ENCODE data around the gene CA5A.
A peak's percentile ranks its signal among the peaks of the same experiment; 100 is the strongest.
"Not testable (repeated sequence)": the region's sequence is repeated elsewhere in the genome, so short reads cannot be mapped to it uniquely, and the experiment has no call there.

Gene CA5A

GRCh38 chr16:87936375-87937230, at the start of gene CA5A:
CA5A (minus strand) TSS chr16:87936529; CDS start chr16:87936450, 79 bp downstream.
- TF ChIP-seq, protein P1, sequence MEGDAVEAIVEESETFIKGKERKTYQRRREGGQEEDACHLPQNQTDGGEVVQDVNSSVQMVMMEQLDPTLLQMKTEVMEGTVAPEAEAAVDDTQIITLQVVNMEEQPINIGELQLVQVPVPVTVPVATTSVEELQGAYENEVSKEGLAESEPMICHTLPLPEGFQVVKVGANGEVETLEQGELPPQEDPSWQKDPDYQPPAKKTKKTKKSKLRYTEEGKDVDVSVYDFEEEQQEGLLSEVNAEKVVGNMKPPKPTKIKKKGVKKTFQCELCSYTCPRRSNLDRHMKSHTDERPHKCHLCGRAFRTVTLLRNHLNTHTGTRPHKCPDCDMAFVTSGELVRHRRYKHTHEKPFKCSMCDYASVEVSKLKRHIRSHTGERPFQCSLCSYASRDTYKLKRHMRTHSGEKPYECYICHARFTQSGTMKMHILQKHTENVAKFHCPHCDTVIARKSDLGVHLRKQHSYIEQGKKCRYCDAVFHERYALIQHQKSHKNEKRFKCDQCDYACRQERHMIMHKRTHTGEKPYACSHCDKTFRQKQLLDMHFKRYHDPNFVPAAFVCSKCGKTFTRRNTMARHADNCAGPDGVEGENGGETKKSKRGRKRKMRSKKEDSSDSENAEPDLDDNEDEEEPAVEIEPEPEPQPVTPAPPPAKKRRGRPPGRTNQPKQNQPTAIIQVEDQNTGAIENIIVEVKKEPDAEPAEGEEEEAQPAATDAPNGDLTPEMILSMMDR (IDR thresholded peaks at IDR 0.05; ENCODE audit: insufficient read depth, low read depth, low read length, missing control alignments), result no peak
- DNase-seq (ENCODE audit: low read depth), result no peak
- H3K4me3 ChIP-seq (ENCODE audit: low read length), result no peak within 1 kb of the TSS

DNA sequence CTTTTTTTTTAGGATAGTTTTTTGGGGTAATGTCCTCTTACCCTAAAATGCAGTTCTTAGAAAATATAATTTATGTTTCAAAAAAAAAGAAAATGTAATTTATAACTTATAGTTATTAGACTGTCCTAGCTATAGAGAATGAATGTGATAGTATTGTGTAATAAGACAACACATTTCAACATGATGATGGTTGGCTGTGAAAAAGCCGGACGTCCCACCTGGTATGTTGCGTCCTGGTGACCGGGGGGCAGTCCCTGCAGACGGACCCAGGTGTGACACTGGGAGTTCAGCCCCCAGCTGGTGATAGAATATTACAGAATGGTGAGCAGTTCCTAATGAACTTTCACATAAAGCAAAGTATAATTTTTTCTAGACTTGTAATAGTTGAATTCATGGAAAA, 49.2 kb upstream of the CA5A start:
- not testable (repeated sequence) for H3K4me3 ChIP-seq (ENCODE audit: low read length); DNase-seq (ENCODE audit: low read depth)

DNA sequence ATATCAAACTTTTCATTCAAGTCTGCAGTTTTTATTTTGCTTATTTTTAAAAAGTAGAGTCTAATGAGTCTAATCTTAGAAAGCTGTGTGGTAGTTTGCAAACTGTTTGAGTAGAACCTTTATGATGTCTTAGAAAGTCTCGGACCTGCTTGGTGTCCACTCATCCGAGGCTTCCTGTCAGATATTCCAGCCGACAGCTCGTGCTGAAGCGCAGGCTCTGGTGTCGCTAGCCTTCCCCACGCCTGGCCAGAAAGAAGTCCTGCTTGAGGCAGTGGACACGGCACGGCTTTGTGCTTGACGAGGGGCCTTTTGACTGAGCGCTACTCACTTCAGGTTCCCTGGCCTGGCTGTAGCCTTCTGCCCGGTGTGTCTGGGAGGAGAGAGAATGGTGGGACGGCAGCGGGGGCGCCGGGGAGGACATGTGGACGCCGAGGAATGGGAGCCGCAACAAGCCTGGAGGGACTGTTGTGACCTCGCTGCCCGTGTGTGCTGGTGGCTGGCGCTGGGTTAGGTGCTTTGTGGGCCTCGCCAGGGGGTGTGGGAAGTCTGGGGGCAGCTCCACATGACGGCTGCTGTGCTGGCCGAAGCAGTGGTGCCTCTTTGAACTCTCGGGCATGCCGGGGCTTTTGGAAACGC, 48.4 kb upstream of the CA5A start:
- TF ChIP-seq, protein P1 (IDR thresholded peaks at IDR 0.05; ENCODE audit: insufficient read depth, low read depth, low read length, missing control alignments), result no peak
- H3K4me3 ChIP-seq (ENCODE audit: low read length), result no peak overlapping the region
- no peak for DNase-seq (ENCODE audit: low read depth)

GRCh38 chr16:87984180-87984579, 47.9 kb upstream of the CA5A start:
- not testable (repeated sequence) for DNase-seq (ENCODE audit: low read depth); H3K4me3 ChIP-seq (ENCODE audit: low read length)

DNA sequence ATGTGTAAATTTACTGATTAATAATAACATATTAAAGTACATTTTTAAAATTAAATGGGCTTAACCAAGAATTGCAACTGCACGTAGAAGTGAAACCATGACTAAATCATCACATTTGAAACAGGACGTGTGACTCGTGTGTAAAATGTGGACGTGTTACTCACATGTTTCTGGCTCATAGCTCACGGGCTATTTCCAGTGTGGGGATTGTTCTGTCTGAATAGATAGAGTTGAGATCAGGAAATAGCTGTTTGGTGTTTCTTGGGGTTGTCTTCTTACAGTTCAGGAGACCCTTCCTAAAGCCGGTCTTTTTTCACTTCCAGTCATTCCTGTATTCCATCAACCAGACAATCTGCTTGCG, 47.4 kb upstream of the CA5A start:
- not testable (repeated sequence) for H3K4me3 ChIP-seq (ENCODE audit: low read length)
- DNase-seq (ENCODE audit: low read depth), result peak; percentile 64

GRCh38 chr16:87983072-87983736, 46.9 kb upstream of the CA5A start:
- H3K4me3 ChIP-seq (ENCODE audit: low read length), result not testable (repeated sequence)
- peak; percentile 7 for DNase-seq (ENCODE audit: low read depth)
- TF ChIP-seq, protein P1 (IDR thresholded peaks at IDR 0.05; ENCODE audit: insufficient read depth, low read depth, low read length, missing control alignments), result peak; percentile 43

- DNase-seq (ENCODE audit: low read depth), result no peak
- no peak overlapping the region for H3K4me3 ChIP-seq (ENCODE audit: low read length)
- TF ChIP-seq, protein P1 (IDR thresholded peaks at IDR 0.05; ENCODE audit: insufficient read depth, low read depth, low read length, missing control alignments), result no peak
These were observed 46.3 kb upstream of the CA5A start for GRCh38 chr16:87982581-87983041.

GRCh38 chr16:87981376-87981775, 45.0 kb upstream of the CA5A start:
- H3K4me3 ChIP-seq (ENCODE audit: low read length); DNase-seq (ENCODE audit: low read depth): not testable (repeated sequence)

DNA sequence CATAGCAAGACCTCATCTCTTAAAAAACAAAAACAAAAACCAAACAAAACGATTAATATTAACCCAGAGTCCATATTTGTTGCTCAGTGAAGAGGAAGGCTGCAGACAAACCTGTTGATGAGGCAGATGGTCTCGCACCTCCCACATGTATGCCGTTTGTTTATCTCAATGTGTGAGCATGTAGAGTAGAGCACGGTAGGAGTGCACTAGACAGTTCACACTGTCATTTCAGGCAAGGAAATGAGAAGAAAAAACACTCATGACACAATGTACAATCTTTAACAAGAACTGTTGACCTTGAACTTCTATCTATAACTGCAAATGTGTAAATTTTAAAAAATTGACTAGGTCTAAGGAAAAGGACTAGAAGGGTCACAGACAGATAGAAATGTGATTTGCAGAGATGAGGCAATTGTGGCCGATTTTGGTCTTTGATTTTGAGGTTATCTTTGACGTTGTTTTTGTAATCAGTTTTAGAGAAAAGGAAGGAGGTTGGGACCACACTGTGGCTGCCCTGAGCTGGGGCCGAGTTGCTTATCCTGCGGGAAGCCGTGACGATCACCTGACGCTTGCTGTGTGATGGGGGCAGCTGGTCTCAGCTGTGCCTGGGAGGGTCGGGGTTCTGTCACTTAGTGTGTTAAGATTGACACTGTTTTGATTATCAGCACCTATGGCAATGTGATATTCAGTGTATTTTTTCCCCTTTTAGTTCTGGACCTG, 43.7 kb upstream of the CA5A start:
- not testable (repeated sequence) for H3K4me3 ChIP-seq (ENCODE audit: low read length); DNase-seq (ENCODE audit: low read depth)
